ENCODE measurements around the gene C16orf74. TPM values are rescaled to one million over a fixed set of nuclear protein-coding genes. Genes with fewer than 3 reads are reported as not detected.

C16orf74 gene
- total RNA-seq, 2 experiments from 2014 or later: 0.34 TPM; not detected in 1

DNA sequence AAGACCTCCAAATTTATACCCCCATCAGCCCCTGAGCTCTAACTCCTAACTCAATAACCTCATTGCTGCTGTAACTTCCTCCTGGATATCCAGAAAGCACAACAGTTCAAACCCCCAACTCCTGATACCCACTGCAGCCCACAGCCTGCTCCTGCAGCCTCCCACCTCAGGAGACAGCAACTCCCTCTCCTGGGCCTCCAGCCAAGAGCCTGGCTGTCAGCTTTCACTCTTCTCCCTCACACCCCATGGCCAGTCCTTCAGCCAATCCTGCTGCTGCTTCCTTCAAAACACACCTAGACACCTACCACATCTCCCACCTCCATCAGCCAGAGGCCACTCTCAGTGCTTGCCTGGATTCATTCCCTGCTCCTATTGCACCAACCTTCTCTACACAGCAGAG, 67.5 kb downstream of the C16orf74 start:
- CTCF ChIA-PET: interaction anchor here (0.9 kb wide), 1 partner anchor 34 kb away, joined by 4 read pairs; no protein-coding TSS in a partner anchor

DNA sequence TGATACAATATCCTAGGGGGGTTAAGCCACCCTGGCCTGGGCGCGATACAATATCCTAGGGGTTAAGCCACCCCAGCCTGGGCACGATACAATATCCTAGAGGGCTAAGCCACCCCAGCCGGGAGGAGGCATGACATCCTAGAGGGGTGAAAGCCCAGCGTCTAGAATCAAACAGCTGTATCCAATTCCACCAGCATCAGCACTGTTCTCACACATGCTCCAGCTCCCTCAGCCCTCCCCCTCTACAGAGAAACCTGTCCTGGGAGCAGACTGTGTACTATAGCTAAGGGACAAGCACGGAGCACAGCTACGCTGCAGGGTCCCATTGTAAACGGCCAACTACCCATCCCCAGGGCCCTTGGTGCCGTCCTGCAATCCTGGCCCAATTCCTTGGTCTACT, 68.4 kb downstream of the C16orf74 start:
- ChIA-PET CTCF (no interaction called here), POLR2A (no interaction called here)

More for the DNA sequence above, 67.5 kb downstream of the C16orf74 start:
- POLR2A ChIA-PET: no interaction called here

DNA sequence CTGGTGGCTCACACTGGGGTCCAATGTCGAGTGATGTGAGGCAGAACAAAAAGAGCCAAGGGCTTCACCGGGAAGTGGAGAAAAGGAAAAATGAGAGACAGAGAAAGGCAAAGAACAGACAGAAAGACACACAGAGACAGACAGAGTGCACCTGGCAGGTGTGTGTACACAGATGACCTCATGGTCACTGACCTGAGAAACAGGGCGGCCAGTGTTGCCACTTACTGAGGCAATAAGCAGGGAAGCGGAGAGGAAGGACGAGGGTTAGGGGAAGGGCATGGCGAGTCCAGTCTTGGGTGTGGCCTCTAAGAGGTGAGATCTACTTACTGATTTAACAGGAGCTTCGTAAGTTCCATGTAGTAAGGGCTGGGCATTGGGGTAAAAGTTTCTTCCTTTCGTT, 69.6 kb downstream of the C16orf74 start:
- ChIA-PET POLR2A (no interaction called here), CTCF (no interaction called here)

GRCh38 chr16:85680352-85680944, 70.4 kb downstream of the C16orf74 start:
- POLR2A ChIA-PET: no interaction called here

GRCh38 chr16:85679870-85680269, 71.0 kb downstream of the C16orf74 start:
- ChIA-PET POLR2A (no interaction called here), CTCF (no interaction called here)

More at GRCh38 chr16:85680352-85680944, 70.4 kb downstream of the C16orf74 start:
- CTCF ChIA-PET: no interaction called here

- ChIA-PET CTCF (no interaction called here), POLR2A (no interaction called here)
These were observed 72.1 kb downstream of the C16orf74 start for GRCh38 chr16:85678821-85679220.

DNA sequence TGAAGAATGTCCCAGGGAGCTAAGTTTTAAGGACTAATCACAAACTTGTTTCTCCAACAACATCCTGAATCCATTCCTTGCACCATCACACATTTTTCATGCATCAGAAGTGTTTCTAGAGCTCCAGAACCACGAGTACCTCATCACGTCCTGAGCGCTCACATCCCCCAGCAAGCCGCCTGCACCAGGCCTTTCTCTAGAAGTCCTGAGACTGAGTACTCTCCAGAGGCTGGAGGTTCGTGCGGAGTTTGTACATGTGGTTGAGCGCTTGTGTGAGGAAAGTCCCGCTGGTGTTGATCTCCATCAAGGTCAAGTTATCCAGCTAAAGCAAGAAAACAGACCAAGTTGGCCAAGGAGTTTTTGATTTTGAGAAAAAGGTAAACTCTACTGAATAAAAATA, 72.9 kb downstream of the C16orf74 start:
- POLR2A ChIA-PET: no interaction called here
- CTCF ChIA-PET: interaction anchor here (1.2 kb wide), 1 partner anchor 19 kb away, joined by 4 read pairs; no protein-coding TSS in a partner anchor

DNA sequence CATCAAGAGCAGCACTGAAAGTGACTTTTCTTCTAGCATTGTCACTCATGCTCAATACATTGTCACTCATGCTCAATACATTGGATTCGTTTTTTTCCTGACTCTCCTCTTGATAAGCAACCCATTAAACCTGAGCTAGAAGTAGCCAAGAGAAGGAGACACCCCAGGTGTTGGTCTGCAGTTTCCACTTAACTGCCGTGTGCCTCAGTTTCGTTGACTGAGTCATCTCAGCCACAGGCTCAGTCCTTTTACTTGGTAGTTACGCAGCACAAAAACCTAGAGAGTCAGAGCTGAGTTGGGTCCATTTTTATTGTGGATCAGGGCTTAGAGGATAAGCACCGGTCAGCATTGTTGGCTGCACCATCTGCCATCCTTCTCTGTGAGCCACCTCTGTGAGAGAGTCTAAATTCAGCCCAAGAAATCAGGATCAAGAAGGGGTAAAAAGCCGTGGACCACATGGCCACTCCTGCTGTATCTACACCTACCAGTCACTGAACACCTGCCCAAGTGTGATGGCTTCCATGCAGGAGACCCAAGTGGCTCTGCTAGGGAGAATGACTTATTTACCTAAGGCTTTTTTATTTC, 73.4 kb downstream of the C16orf74 start:
- ChIA-PET CTCF (interaction anchor here (1.2 kb wide), 1 partner anchor 18 kb away, joined by 4 read pairs; no protein-coding TSS in a partner anchor), POLR2A (no interaction called here)

GRCh38 chr16:85676466-85676865, 74.4 kb downstream of the C16orf74 start:
- POLR2A ChIA-PET: no interaction called here
- CTCF ChIA-PET: interaction anchor here (0.6 to 1.5 kb wide), 2 partner anchors 10 to 15 kb away, joined by 3 to 5 read pairs; no protein-coding TSS in a partner anchor

GRCh38 chr16:85675251-85675874, 75.5 kb downstream of the C16orf74 start:
- ChIA-PET CTCF (interaction anchor here (1.5 to 2.2 kb wide), 2 partner anchors 14 to 16 kb away, joined by 5 to 6 read pairs; partner anchors contain the start of gene GINS2), POLR2A (no interaction called here)

GRCh38 chr16:85674828-85675227, 76.1 kb downstream of the C16orf74 start:
- ChIA-PET POLR2A (no interaction called here), CTCF (interaction anchor here (2.2 kb wide), 1 partner anchor 15 kb away, joined by 6 read pairs; the partner anchor contains the start of gene GINS2)

- CTCF ChIA-PET: interaction anchor here (0.8 to 2.2 kb wide), 3 partner anchors 15 to 19 kb away, joined by 3 to 6 read pairs (median 4); partner anchors contain the start of gene GINS2
- POLR2A ChIA-PET: no interaction called here
These were observed 76.5 kb downstream of the C16orf74 start for GRCh38 chr16:85674418-85674755.

GRCh38 chr16:85673529-85674417, 77.1 kb downstream of the C16orf74 start:
- ChIA-PET CTCF (interaction anchor here (0.8 to 2.2 kb wide), 3 partner anchors 15 to 18 kb away, joined by 3 to 6 read pairs (median 4); partner anchors contain the start of gene GINS2), POLR2A (no interaction called here)

GRCh38 chr16:85670840-85671239, 80.1 kb downstream of the C16orf74 start:
- ChIA-PET CTCF (interaction anchor here (0.6 kb wide), 1 partner anchor 8 kb away, joined by 3 read pairs; no protein-coding TSS in a partner anchor), POLR2A (no interaction called here)

DNA sequence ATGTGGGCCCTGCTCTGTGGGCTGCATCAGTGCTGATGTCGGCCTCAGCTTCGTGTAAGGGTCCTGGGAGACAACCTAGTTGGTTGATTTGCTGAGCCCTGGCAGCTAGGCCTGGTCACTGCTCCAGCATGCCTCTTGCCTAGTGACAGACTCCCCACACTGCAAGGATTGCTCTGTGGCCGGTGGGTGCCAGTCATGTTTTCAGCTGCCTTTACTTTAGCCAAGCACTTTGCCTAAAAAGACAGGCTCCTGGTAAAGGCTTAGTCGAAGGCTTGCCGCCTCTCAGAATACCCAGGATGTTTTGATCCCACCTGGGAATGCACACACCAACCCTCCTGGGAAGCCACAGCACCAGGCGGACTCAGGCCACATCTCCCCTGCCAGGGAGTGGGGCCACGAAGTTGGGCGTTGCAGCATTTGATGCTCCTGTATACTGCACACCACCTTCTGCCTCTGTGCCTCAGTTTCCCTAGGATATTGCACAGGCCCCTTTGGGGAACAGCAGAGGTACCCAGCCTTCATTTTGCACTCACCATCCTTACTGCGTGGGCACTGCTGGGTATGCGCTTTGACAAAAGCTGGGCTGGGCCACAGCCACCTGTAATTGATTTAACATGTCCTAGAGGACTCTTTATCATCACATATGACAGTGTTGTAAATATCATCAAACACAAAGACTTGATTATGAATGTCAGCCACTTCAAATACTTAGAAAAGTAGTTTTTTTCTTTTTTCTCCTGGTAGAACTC, 82.0 kb downstream of the C16orf74 start:
- ChIA-PET POLR2A (no interaction called here), CTCF (interaction anchor here (1.0 kb wide), 1 partner anchor 9 kb away, joined by 4 read pairs; no protein-coding TSS in a partner anchor)

- POLR2A ChIA-PET: no interaction called here
- CTCF ChIA-PET: interaction anchor here (1.0 kb wide), 1 partner anchor 8 kb away, joined by 4 read pairs; no protein-coding TSS in a partner anchor
These were observed 83.0 kb downstream of the C16orf74 start for GRCh38 chr16:85667841-85668413.

DNA sequence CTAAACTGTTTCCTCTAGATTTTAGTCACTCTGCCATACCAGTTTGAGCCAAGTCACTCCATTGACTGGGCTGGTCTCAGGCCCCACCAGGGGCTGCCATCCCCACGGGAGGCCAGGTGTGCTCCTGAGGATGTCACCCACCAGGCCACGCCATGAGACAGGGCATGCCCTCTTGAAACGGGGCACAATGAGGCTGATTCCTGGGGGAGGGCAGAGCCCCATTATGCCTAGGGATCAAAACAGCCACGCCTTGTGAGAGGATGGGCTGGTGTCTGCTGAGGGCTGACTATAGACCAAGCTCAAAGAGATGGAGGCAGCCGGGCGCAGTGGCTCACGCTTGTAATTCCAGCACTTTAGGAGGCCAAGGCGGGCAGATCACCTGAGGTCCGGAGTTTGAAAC, 83.6 kb downstream of the C16orf74 start:
- ChIA-PET CTCF (no interaction called here), POLR2A (no interaction called here)

- ChIA-PET POLR2A (no interaction called here), CTCF (no interaction called here)
These were observed 85.0 kb downstream of the C16orf74 start for GRCh38 chr16:85665929-85666328.

GRCh38 chr16:85665373-85665740, 85.5 kb downstream of the C16orf74 start:
- ChIA-PET CTCF (no interaction called here), POLR2A (no interaction called here)

All from activated CD8-positive, alpha-beta memory T cell treated with anti-CD3 and anti-CD28 coated beads for 36 hours (primary cell).